ENCODE data around the gene NNMT.

Gene NNMT

GRCh38 chr11:114285599-114285998, 10.6 kb upstream of the NNMT start:
- no peak for DNase-seq

- no peak for DNase-seq
Observed at GRCh38 chr11:114286229-114286628, 10.0 kb upstream of the NNMT start.

- DNase-seq, result no peak
Observed at GRCh38 chr11:114287154-114287553, 9.0 kb upstream of the NNMT start.

- no peak for DNase-seq
Observed at GRCh38 chr11:114288136-114288535, 8.1 kb upstream of the NNMT start.

GRCh38 chr11:114289779-114290178, 6.4 kb upstream of the NNMT start:
- DNase-seq, result no peak

- DNase-seq, result no peak
Observed at GRCh38 chr11:114290503-114291235, 5.5 kb upstream of the NNMT start.

- no peak for DNase-seq
Observed at GRCh38 chr11:114291381-114291780, 4.8 kb upstream of the NNMT start.

- peak; percentile 80 for DNase-seq
Observed at GRCh38 chr11:114291842-114292680, 4.1 kb upstream of the NNMT start.

- DNase-seq, result no peak
Observed at GRCh38 chr11:114293201-114293711, 2.9 kb upstream of the NNMT start.

GRCh38 chr11:114296605-114297372, 590 bp downstream of the NNMT start:
- DNase-seq, result no peak

- DNase-seq, result no peak
Observed at GRCh38 chr11:114297806-114298709, 1.9 kb downstream of the NNMT start.

- no peak for DNase-seq
Observed at GRCh38 chr11:114298710-114299109, 2.5 kb downstream of the NNMT start.

GRCh38 chr11:114301088-114301487, 4.9 kb downstream of the NNMT start:
- no peak for DNase-seq

- DNase-seq, result no peak
Observed at GRCh38 chr11:114301927-114302326, 5.7 kb downstream of the NNMT start.

GRCh38 chr11:114302663-114303062, 6.5 kb downstream of the NNMT start:
- no peak for DNase-seq

- DNase-seq, result no peak
Observed at GRCh38 chr11:114304065-114304464, 7.9 kb downstream of the NNMT start.

- no peak for DNase-seq
Observed at GRCh38 chr11:114304969-114305368, 8.8 kb downstream of the NNMT start.

- DNase-seq, result peak; percentile 36
Observed at GRCh38 chr11:114307524-114308203, 11.5 kb downstream of the NNMT start.

GRCh38 chr11:114308689-114309089, 12.5 kb downstream of the NNMT start:
- no peak for DNase-seq

GRCh38 chr11:114309517-114309916, 13.3 kb downstream of the NNMT start:
- no peak for DNase-seq

GRCh38 chr11:114310095-114310494, 13.9 kb downstream of the NNMT start:
- DNase-seq, result no peak

- no peak for DNase-seq
Observed at GRCh38 chr11:114311946-114312345, 15.7 kb downstream of the NNMT start.
